NCI-H1105 (cell line): ENCODE measurements around the gene GSS.

Experiments used
- DNase-seq: peaks from one replicate; lab custom pipeline; 2025; lab: John Stamatoyannopoulos, UW

GSS gene

DNA sequence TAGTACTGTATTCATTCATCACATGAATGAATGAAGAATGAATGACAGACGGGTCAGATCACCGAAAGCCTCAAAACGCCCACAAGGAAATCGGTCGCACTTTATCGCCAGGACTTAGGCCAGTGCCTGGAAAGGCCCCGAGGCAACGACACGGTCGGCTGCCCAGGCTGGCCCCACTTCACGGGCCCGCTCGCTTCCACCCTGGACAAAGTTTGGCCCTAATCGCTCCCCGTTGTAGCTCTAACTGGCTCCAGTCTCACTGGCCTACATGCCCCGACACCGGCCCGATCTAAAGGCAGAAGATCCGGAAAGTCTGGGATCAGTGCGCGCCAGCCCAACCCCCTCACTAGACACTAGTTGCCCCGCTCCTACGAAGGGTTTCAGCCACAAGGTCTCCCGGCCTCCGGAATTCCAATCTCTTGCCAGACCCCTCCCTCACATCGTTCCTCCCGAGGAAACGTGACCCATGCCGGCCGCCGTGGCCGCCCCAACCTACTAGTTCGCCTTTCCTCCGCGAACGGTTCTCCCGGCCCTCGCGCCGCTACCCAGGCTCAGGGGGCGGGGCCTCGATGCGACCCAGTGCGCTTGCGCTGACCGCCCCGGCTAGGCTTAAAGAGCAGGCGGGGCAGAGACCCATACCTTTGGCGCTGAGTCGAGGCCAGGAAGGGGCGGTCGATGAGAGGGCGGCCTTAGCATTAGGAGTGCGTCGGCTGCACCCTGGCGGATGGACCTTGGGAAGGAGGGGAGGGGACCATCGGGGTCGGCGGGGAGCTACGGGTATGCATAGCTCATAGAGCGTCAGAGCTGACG lies at the start of gene GSS, which contains the start of gene MYH7B:
Gene GSS (minus strand): TSS at position 576 of the 810 bp plus-strand sequence. CDS start 3,954 bp downstream, outside the sequence.
Gene MYH7B (plus strand): TSS at position 638 of the 810 bp plus-strand sequence. CDS start 22,138 bp downstream, outside the sequence.
- peak; percentile 97 for DNase-seq

DNA sequence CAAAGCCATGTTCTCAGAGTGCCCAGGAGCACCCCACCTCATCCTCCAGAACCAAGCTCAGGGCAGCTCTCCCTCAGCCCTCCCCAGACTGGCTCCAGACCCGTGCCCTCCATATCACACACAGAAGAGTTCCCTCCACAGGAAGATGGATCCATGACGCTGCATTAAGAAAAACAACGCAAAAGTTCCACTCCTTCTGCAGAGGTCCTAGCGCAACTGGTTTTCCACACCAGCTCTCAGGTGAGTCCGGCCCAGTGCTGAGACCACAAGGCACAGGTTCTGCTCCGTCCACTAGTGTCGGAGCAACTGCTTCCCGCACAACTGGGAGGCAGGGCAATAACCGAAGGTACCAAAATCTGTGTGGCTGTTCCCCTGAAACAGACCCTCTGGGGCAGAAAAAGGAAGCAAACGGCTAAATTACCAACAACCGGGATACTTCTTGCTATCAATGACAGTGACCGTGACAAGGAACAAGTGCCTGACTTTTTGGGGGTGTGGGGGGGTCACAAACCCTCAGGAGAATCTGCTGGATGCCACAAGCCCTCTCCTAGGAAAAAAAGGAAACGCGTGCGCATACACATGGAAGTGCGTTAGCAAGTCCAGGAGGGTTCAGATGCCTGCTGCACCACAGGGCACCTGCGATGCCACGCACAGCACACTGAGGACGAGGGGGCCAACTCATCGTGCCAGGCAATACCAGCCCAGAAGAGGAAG lies 49.3 kb upstream of the GSS start:
- no peak for DNase-seq

DNA sequence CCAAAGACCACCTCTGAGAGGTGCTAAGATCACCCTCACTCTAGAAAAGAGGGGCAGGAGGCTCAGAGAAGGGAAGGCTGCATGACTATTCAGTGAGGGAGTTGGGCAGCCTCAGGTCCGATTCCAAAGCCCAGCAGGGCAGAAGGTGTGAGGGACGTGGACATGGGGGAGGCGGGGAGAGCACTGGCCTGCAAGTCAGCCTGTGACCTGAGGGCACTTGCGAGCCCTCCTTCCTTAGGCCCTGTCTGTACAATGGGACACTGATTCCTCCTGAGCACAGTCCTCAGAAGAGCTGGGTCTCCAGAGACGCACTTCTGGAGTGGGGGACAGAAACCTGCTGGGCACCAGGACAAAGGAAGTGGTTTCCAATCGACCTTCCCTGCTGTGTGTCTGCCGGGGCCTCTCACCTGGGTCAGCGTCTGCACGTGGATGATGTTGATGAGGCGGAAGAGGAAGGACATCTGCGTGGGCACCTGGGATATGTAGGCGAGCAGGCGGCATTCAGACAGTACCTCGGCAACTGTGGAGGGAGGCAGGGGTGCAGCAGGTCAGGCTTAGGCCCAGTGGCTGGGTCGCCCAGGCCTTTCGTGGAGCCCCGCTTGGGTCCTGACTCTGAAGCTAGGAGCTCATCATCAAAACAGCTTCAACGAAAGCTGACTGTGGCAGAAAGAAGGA lies 48.6 kb upstream of the GSS start:
- no peak for DNase-seq

DNA sequence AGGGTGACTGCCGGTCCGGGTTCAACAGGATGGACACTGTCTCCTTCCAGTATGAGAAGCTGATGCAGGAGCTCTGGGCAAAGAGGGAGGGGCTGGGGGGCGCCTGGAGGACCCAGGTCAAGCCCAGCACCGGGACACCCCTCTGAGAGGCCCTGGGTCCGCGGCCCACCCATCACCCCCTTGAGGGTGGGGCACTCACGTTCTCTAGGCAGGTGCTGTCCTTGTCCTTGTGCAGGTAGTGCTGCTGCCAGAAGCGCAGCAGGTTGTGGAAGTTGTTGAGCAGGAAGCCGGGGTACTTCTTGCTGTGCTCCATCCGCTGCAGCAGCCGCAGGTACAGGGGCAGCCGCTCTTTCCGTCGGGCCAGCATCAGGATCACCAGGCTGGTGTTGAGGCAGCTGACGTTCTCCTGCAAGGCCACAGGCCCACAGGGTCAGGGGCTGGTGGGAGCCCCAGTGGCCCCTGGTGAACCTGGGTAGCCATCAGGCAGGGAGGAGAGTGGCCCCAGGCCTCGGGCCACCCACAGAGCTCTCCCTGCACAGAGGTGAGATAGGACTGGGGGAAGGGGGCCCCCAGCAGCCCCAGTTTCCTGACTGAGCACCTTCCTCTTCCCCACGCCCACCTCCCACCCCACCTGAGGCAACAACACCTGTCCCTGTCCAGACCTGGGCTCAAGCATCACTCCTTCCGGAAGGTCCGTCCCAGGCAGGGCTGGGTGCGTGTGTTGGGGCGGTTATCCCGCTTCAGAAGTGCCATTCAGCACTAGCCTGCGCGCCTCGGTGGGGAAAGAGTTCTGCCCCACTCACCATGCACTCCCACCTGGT lies 47.8 kb upstream of the GSS start:
- no peak for DNase-seq

DNA sequence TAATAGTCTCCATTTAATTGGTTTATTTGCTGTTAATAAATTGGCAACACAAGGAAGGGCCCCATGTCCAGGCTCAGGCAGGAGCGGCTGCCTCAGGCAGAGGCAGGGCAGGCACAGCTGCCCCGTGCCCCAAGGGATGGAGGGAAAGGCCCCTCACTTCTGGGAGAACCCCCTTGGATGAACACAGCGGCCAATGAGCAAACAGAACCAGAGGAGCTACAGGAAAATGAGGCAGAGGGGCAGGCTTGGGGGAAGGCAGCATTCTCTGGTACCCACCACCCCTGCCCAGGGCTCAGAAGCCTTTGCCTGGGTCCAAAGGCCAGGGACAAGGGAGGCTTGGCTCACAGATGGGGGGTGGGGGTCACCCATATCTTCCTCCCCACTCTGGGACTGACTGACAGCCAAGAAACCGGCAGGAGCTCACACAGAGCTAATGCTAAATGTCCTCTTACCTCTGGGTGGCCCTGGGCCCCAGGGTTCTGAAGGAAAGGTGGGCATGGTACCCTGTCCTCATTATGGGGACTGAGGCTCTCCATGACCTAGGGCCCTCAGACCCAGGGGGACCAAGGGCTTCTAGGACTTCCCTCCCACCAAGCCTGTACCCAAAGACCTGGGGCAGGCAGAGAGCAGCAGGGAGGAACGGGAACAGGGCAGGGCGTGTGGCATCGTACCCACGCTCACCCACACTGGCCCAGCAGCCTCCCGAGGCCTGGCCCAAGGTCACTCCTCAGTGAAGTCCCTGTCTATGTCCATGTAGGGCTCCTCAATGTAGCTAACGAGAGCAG lies 47.0 kb upstream of the GSS start:
- DNase-seq, result no peak

DNA sequence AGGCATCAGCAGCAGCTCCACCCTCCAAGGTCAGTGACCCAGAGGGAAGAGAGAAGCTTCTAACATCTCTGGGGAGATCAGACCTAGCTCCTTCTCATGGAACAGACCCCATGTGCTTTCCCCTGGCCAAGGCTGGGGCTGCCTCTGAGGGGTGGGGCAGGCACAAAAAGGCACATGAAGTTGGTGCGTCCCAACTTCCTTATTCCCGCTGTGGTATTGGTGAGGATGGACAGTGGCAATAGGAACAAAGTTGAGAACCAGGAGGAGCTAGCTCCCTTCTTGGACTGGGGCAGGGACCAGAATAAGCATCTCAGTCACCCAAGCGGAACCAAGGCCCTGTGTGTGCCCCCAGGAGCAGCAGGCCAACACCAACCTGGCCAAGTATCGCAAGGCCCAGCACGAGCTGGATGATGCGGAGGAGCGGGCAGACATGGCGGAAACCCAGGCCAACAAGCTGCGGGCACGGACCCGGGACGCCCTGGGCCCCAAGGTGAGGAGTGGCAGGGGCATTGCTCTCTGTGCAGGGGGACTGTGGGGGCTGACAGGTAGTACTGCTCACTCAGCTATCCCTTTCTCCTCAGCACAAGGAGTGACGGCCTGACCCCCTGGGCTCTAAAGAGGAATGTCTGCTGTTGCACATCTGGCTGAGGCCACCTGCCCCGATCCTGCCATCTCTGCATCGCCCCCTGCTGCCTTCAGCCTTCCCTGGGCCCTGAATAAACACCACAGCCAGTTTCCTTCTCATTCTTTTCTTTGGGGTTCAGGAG lies 46.2 kb upstream of the GSS start:
- DNase-seq, result no peak

DNA sequence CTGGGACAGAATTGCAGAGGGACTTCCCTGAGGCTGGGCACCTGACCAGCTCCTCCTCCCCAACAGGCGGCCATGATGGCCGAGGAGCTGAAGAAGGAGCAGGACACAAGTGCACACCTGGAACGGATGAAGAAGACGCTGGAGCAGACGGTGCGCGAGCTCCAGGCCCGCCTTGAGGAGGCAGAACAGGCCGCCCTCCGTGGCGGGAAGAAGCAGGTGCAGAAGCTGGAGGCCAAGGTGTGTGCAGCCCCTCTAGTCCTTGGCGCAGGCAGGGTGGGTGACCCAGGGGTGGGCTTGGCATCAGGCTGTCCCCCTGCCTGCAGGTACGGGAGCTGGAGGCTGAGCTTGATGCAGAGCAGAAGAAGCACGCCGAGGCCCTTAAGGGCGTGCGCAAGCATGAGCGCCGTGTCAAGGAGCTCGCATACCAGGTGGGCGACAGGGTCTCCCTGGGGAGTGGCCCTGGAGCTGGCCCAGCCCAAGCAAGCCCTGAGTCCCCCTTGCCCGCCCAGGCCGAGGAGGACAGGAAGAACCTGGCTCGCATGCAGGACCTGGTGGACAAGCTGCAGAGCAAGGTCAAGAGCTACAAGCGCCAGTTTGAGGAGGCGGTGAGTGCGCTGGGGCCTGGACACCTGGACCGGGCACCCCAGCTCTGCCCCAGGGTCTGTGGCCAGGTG lies 45.5 kb upstream of the GSS start:
- DNase-seq, result no peak

DNA sequence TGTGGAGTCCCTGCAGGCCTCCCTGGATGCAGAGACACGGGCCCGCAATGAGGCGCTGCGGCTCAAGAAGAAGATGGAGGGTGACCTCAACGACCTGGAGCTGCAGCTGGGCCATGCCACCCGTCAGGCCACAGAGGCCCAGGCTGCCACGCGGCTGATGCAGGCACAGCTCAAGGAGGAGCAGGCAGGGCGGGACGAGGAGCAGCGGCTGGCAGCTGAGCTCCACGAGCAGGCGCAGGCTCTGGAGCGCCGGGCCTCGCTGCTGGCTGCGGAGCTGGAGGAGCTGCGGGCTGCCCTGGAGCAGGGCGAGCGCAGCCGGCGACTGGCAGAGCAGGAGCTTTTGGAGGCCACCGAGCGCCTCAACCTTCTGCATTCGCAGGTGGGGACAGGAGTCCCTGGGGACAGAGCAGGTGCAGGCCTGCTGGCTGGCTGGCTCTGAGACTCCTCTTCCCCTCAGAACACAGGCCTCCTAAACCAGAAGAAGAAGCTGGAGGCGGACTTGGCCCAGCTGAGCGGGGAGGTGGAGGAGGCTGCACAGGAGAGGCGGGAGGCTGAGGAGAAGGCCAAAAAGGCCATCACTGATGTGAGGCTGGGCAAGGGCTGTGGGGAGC lies 44.8 kb upstream of the GSS start:
- no peak for DNase-seq

DNA sequence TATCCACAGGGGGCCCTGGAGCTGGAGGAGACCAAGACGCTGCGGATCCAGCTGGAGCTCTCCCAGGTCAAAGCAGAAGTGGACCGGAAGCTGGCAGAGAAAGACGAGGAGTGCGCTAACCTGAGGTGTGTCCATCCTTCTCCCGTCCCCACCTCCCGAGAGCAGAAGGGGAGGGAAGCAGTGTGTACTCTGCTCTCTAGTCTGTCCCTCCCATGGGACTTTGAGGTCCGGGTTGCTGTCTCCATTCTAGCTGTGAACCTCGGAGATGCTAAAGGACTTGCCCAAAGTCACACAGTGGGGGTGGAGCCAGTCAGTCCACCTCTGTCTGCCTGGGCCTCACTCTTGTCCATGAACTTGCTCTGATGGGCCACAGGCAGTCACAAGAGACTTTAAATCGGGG lies 44.2 kb upstream of the GSS start:
- DNase-seq, result no peak

DNA sequence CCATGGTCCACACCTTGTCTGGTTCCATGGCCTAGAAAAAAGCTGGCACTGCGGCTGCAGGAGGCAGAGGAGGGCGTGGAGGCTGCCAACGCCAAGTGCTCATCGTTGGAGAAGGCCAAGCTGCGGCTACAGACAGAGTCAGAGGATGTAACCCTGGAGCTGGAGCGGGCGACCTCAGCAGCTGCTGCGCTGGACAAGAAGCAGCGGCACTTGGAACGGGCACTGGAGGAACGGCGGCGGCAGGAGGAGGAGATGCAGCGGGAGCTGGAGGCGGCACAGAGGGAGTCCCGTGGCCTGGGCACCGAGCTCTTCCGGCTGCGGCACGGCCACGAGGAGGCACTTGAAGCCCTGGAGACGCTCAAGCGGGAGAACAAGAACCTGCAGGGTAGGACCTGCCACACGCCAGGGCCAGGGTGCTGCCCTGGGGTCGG lies 43.4 kb upstream of the GSS start:
- no peak for DNase-seq

DNA sequence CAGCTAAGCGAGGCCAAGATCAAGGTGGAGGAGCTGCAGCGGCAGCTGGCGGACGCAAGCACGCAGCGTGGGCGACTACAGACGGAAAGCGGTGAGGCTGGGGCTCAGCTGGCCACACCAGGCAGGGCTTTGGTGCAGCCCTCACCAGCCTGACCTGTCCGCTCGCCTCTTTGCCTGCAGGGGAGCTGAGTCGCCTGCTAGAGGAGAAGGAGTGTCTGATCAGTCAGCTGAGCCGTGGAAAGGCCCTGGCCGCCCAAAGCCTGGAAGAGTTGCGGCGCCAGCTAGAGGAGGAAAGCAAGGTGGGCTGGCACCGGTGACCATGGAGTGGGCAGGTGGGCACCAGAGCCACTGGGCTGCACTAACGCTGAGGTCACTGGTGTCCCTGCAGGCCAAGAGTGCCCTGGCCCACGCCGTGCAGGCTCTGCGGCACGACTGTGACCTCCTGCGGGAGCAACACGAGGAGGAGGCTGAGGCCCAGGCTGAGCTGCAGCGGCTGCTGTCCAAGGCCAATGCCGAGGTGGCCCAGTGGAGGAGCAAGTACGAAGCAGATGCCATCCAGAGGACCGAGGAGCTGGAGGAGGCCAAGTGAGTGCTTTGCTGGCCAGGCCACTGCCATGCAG lies 42.8 kb upstream of the GSS start:
- no peak for DNase-seq

DNA sequence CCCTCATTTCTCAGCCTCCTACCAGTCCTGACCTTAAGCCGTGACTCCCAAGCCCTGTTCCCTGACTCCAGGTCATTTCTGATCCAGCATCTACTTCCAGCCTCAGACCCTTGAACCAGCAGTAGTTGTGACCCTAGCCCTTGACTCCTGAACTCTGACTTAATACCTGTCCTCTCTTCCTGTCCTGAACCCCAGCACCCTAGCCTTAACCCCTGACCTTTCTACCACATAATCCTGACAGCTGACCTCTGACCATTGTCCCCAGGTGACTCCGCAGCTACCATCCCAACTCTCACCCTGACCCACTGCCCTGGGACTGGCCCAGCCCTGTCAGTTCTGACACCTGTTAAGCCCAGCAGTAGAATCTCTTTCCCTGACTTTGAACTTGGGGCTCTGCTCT lies 42.2 kb upstream of the GSS start:
- no peak for DNase-seq

DNA sequence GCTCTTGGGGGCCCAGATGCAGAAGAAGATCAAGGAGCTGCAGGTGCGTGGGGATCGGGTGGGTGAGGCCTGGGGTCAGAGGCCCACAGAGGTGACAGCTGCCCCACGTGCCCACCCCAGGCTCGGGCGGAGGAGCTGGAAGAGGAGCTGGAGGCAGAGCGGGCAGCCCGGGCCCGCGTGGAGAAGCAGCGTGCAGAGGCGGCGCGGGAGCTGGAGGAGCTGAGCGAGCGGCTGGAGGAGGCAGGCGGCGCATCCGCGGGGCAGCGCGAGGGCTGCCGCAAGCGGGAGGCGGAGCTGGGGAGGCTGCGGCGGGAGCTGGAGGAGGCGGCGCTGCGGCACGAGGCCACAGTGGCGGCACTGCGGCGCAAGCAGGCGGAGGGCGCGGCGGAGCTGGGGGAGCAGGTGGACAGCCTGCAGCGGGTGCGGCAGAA lies 41.5 kb upstream of the GSS start:
- no peak for DNase-seq

DNA sequence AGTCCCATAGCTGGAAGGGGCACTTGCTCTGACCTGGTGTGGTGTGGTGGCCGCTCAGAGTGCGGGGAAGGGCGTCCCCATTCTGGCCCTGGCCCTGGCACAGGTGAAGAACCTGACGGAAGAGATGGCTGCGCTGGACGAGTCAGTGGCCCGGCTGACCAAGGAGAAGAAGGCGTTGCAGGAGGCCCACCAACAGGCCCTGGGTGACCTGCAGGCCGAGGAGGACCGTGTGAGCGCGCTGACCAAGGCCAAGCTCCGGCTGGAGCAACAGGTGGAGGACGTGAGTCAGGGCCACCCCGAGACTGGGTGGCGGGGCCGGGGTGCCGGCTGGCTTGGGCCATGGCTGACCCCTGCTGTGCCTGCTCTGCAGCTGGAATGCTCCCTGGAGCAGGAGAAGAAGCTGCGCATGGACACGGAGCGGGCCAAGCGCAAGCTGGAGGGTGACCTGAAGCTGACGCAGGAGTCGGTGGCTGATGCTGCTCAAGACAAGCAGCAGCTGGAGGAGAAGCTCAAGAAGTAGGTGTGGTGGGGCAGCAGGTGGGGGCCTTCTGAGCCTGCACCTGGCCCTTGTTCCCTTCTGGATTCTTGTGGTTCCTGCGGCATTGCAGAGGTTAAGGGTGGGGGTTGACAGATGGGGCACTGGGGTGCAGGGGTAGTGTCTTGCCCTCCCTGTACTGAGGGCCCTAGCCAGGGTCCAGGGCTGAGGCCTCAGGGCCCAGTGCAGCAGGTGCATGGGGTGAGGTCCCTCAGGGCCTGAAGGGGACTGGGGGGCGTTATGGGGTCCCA lies 40.8 kb upstream of the GSS start:
- no peak for DNase-seq

DNA sequence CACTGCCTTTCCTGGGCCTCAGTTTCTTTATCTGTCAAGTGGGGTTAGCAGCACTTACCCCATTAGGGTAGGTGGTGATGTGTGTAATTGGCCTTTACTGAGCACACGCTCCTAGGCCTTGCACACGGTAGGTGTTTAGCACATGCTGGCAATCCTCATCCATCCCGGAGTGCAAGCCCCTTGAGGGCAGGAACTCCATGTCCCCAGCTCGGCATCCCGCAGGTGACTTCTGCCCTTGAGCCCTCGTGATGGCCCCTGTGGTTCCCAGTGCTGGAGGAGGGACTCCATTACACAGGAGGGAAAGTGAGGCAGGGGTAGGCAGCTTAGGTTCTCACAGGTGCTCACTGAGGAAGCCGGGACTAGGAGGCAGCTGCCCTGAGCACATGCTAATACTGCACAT lies 40.1 kb upstream of the GSS start:
- DNase-seq, result no peak

DNA sequence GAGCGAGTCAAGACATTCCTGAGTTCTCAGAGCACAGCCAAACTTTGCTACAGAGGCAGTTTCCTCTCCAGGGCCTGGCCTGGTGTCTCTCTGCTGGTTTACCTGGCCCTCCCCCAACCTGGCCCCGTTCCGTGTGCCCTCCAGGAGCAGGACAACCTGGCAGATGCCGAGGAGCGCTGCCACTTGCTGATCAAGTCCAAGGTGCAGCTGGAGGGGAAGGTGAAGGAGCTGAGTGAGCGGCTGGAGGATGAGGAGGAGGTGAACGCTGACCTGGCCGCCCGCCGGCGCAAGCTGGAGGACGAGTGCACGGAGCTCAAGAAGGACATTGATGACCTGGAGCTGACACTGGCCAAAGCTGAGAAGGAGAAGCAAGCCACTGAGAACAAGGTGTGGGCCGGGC lies 39.6 kb upstream of the GSS start:
- DNase-seq, result no peak

DNA sequence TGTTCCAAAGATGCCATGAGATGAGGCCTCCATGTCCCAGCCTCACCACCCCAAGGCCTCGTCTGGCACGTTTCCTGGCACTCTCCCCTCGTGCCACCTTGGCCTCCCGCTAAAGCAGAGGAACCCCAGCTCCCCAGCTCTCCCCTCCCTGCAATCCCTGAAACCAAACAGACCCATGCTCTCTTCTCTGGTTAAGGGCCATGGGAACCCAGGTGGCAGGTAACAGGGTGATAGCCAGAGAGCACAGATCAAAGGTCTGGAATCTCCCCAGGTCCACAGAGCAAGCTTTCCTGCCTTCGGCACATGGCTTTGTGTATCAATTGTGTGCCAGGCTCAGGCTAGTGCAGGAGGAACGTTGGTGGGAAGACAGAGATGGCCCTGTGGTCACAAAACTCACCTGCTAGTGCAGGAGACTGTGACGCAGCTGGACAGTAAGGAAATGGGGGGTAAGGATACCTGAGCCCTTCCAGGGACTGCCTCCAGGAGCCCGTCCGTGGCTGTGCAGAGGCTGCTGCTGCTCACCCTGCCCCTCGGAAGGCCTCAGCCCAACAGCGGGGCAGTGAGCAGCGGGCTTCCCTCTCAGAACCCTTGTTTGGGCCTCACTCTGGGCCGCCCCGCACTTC lies 39.0 kb upstream of the GSS start:
- no peak for DNase-seq
